ENCODE data around the gene TGIF2. TPM values are rescaled to one million over a fixed set of nuclear protein-coding genes. Genes with fewer than 3 reads are reported as not detected.

TGIF2 gene
- total and polyA plus RNA-seq, 9 of the 15 experiments (the other 6 are each of a cell fraction or from before 2014, with no cell fraction given): 6.8 to 27.8 (median 15.7) TPM

DNA sequence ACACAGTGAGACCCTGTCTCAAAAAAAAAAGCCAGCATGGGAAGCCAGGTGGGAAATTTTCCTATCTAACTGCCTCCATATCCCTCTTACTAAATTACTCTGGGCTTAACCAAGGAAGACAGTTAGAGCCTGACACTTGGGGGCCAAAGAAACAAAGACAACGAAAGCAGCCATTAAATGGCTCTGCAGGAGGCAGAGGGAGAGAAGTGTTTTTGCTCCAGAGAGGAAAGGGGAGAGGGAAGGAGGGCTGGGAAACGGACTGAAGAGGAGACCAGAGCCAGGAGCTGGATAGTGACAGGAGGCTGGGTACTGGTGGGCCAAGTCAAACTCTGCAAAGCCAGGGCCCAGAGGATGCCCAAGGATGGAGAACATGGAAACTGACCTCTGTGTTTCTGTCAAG, 10.7 kb upstream of the TGIF2 start:
- BruUV-seq (replicated peaks): no TSS peak
- no peak for DNase-seq (ENCODE audit: extremely low read depth in 1 of 4, low spot score in 3 of 4)
- no peak overlapping the region for H3K9ac ChIP-seq (ENCODE audit: insufficient read depth in 1 of 2, low read depth in 2 of 2, low read length in 2 of 2)
- intact Hi-C loops (cut with micrococcal nuclease) (no loop called here), in situ Hi-C loops (cut with MboI) (no loop called here)
- no peak overlapping the region for H3K27ac ChIP-seq (ENCODE audit: extremely low read depth, low read depth, low read length)
- H3K36me3 ChIP-seq (ENCODE audit: control insufficient read depth, insufficient read depth, low read length): no peaks in the 10 kb centered on the region
- TF ChIP-seq KAT2B (IDR thresholded peaks at IDR 0.05; ENCODE audit: low read depth, low read length) (no peak), NBN (IDR thresholded peaks at IDR 0.05; ENCODE audit: low read depth) (no peak), RBFOX2 (IDR thresholded peaks at IDR 0.05; ENCODE audit: low read depth, low read length) (no peak), ZKSCAN8 (CRISPR knock-in tag; IDR thresholded peaks at IDR 0.05) (no peak), HEY1 (CRISPR knock-in tag; IDR thresholded peaks at IDR 0.05; ENCODE audit: borderline replicate concordance) (no peak), SMAD1 (IDR thresholded peaks at IDR 0.05; ENCODE audit: low read depth, low read length, partially characterized antibody) (no peak), IRF2 (CRISPR knock-in tag; IDR thresholded peaks at IDR 0.05) (no peak), HMGN3 (IDR thresholded peaks at IDR 0.05; ENCODE audit: borderline replicate concordance, extremely low read depth, insufficient read length, low read depth, low read length) (no peak), STAT5A (IDR thresholded peaks at IDR 0.05; ENCODE audit: borderline replicate concordance, low read length) (no peak), ZFP30 (CRISPR knock-in tag; IDR thresholded peaks at IDR 0.05; ENCODE audit: borderline replicate concordance) (no peak), ZC3H4 (CRISPR knock-in tag; IDR thresholded peaks at IDR 0.05; ENCODE audit: borderline replicate concordance) (no peak), SOX6 (IDR thresholded peaks at IDR 0.05) (no peak), ZNF224 (CRISPR knock-in tag; IDR thresholded peaks at IDR 0.05) (no peak), TGIF2 (CRISPR knock-in tag; IDR thresholded peaks at IDR 0.05) (no peak), BHLHE40 (IDR thresholded peaks at IDR 0.05; ENCODE audit: low read length) (no peak), SRSF3 (IDR thresholded peaks at IDR 0.05; ENCODE audit: insufficient read depth, low read length) (no peak)
- TF ChIP-seq, protein P1, sequence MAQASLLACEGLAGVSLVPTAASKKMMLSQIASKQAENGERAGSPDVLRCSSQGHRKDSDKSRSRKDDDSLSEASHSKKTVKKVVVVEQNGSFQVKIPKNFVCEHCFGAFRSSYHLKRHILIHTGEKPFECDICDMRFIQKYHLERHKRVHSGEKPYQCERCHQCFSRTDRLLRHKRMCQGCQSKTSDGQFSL (CRISPR knock-in tag; IDR thresholded peaks at IDR 0.05): no peak
- TF ChIP-seq, protein P1 (tag; IDR thresholded peaks at IDR 0.05): no peak
- TF ChIP-seq, protein P2, sequence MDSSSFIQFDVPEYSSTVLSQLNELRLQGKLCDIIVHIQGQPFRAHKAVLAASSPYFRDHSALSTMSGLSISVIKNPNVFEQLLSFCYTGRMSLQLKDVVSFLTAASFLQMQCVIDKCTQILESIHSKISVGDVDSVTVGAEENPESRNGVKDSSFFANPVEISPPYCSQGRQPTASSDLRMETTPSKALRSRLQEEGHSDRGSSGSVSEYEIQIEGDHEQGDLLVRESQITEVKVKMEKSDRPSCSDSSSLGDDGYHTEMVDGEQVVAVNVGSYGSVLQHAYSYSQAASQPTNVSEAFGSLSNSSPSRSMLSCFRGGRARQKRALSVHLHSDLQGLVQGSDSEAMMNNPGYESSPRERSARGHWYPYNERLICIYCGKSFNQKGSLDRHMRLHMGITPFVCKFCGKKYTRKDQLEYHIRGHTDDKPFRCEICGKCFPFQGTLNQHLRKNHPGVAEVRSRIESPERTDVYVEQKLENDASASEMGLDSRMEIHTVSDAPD (CRISPR knock-in tag; IDR thresholded peaks at IDR 0.05): no peak
- TF ChIP-seq, protein P3, sequence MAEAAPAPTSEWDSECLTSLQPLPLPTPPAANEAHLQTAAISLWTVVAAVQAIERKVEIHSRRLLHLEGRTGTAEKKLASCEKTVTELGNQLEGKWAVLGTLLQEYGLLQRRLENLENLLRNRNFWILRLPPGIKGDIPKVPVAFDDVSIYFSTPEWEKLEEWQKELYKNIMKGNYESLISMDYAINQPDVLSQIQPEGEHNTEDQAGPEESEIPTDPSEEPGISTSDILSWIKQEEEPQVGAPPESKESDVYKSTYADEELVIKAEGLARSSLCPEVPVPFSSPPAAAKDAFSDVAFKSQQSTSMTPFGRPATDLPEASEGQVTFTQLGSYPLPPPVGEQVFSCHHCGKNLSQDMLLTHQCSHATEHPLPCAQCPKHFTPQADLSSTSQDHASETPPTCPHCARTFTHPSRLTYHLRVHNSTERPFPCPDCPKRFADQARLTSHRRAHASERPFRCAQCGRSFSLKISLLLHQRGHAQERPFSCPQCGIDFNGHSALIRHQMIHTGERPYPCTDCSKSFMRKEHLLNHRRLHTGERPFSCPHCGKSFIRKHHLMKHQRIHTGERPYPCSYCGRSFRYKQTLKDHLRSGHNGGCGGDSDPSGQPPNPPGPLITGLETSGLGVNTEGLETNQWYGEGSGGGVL (CRISPR knock-in tag; IDR thresholded peaks at IDR 0.05): no peak
- no peak overlapping the region for H2AFZ ChIP-seq (ENCODE audit: low read depth, low read length)
- CTCF ChIA-PET (ENCODE audit: low intra/inter-chr PET ratio): no interaction called here
- H3K4me1 ChIP-seq (replicated peaks in 1 of 2; ENCODE audit: control insufficient read depth in 2 of 2, insufficient read depth in 2 of 2, low read length in 2 of 2): no peaks in the 10 kb centered on the region
- H3K9me3 ChIP-seq (replicated peaks; ENCODE audit: control insufficient read depth, insufficient read depth, low read depth, low read length): no peaks in the 10 kb centered on the region
- ATAC-seq: no peak
- H3K79me2 ChIP-seq (ENCODE audit: control insufficient read depth, insufficient read depth, low read length): no peaks in the 10 kb centered on the region
- no peak overlapping the region for H3K4me3 ChIP-seq
- H3K9me1 ChIP-seq (ENCODE audit: control insufficient read depth, insufficient read depth, low read length): no peaks in the 10 kb centered on the region
- WGBS (ENCODE audit: insufficient coverage, low coverage, missing lambda C conversion rate): 0% methylated on average over 2 of the region's 2 CpGs
- no peak for FAIRE-seq
- H4K20me1 ChIP-seq (replicated peaks; ENCODE audit: control insufficient read depth, insufficient read depth, low read length): no peaks in the 10 kb centered on the region
- POLR2A ChIA-PET: no interaction called here
- no peaks in the 10 kb centered on the region for H3K27me3 ChIP-seq (ENCODE audit: control insufficient read depth in 2 of 2, insufficient read depth in 2 of 2, low read length in 2 of 2)
- H3K4me2 ChIP-seq (ENCODE audit: insufficient read depth, low read length): no peak overlapping the region

Data from K562 (cell line).